ENCODE data around the gene HTD2. TPM values are rescaled to one million over a fixed set of nuclear protein-coding genes. Genes with fewer than 3 reads are reported as not detected.

HTD2 gene
- total RNA-seq, 1 experiment from 2014 or later: 13.5 TPM

DNA sequence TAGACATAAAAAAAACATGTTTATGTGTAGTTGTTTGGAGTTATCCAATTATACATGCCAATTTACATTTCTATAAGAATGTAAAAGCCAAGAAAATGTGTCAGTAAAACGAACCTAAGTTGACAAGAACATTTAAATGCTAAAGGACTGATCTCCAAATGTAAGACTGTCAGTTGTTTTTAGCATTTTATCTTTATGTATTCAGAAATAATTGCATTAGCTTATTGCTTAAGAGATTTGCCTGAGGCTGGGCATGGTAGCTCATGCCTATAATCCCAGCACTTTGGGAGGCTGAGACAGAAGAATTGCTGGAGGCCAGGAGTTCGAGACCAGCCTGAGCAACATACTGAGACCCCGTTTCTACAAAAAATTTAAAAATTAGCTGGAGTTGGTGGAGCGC lies 53.3 kb downstream of the HTD2 start:
- Histone ChIP-seq H4K20me1 (ENCODE audit: insufficient read depth) (no peaks in the 10 kb centered on the region), H3K4me2 (ENCODE audit: low read length) (no peak overlapping the region), H3K9me2 (ENCODE audit: insufficient read depth) (no peaks in the 10 kb centered on the region), H3K27ac (ENCODE audit: low read depth, low read length) (no peak overlapping the region), H3K36me3 (ENCODE audit: control insufficient read depth in 1 of 2, insufficient read depth in 2 of 2, low read length in 2 of 2) (no peaks in the 10 kb centered on the region), H3K4me3 (replicated peaks in 1 of 2; ENCODE audit: low read depth in 1 of 2, low read length in 2 of 2) (no peak overlapping the region), H3K9ac (ENCODE audit: low read length) (no peak overlapping the region), H3K9me3 (ENCODE audit: control insufficient read depth in 1 of 2, insufficient read depth in 1 of 2, low read depth in 1 of 2, low read length in 2 of 2) (no peaks in the 10 kb centered on the region), H3K79me2 (ENCODE audit: insufficient read depth, low read length) (no peaks in the 10 kb centered on the region), H2AFZ (ENCODE audit: low read depth, low read length, poor library complexity, severe bottlenecking) (no peak overlapping the region), H3K4me1 (ENCODE audit: control insufficient read depth in 1 of 2, insufficient read depth in 2 of 2, low read length in 2 of 2) (no peaks in the 10 kb centered on the region), H3K27me3 (ENCODE audit: insufficient read depth, low read length) (no peaks in the 10 kb centered on the region)
- POLR2A ChIA-PET: no interaction called here
- BruUV-seq (replicated peaks): no TSS peak
- DNase-seq (ENCODE audit: low read depth, low spot score) (no peak), ATAC-seq (no peak)
- intact Hi-C loops (cut with micrococcal nuclease): no loop called here
- CTCF ChIA-PET: no interaction called here
- RAD21 ChIA-PET (ENCODE audit: low non-redundant PET in 1 of 2, low total read pairs in 2 of 2, uncharacterized antibody in 2 of 2, unreplicated experiment in 2 of 2): interaction anchor here in 1 of 2 experiments (0.7 kb wide), 1 partner anchor 205 kb away, joined by 4 read pairs; no protein-coding TSS in a partner anchor
- TF ChIP-seq EGR1 (IDR thresholded peaks at IDR 0.05; ENCODE audit: low read depth) (no peak), CBX3 (IDR thresholded peaks at IDR 0.05; ENCODE audit: low read depth) (no peak)
- TF ChIP-seq, protein P1, sequence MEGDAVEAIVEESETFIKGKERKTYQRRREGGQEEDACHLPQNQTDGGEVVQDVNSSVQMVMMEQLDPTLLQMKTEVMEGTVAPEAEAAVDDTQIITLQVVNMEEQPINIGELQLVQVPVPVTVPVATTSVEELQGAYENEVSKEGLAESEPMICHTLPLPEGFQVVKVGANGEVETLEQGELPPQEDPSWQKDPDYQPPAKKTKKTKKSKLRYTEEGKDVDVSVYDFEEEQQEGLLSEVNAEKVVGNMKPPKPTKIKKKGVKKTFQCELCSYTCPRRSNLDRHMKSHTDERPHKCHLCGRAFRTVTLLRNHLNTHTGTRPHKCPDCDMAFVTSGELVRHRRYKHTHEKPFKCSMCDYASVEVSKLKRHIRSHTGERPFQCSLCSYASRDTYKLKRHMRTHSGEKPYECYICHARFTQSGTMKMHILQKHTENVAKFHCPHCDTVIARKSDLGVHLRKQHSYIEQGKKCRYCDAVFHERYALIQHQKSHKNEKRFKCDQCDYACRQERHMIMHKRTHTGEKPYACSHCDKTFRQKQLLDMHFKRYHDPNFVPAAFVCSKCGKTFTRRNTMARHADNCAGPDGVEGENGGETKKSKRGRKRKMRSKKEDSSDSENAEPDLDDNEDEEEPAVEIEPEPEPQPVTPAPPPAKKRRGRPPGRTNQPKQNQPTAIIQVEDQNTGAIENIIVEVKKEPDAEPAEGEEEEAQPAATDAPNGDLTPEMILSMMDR (IDR thresholded peaks at IDR 0.05 in 2 of 3, conservative IDR thresholded peaks at IDR 0.05 in 1 of 3; ENCODE audit: borderline replicate concordance in 1 of 3, insufficient read depth in 1 of 3, low read depth in 2 of 3, low read length in 2 of 3): no peak

DNA sequence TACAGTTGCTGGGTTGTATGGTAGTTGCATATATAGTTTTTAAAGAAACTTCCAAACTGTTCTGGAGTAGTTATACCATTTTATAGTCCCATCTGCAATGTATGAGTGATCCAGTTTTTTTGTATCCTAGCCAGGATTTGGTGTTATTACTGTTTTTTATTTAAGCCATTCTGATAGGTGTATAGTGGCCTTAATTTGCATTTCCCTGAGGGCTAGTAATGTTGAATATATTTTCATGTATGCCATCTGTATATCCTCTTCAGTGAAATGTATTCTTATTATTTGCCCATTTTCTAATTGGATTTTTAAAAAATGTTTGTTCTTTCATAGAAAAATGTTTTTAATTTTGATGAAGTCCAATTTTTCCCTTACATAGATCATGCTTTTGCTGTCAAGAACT lies 55.5 kb downstream of the HTD2 start:
- no peak overlapping the region for H3K27ac ChIP-seq (ENCODE audit: low read depth, low read length)
- H3K9ac ChIP-seq (ENCODE audit: low read length): no peak overlapping the region
- DNase-seq (ENCODE audit: low read depth, low spot score) (no peak), ATAC-seq (no peak)
- BruUV-seq (replicated peaks): no TSS peak
- no peaks in the 10 kb centered on the region for H3K36me3 ChIP-seq (ENCODE audit: control insufficient read depth in 1 of 2, insufficient read depth in 2 of 2, low read length in 2 of 2)
- no peaks in the 10 kb centered on the region for H3K27me3 ChIP-seq (ENCODE audit: insufficient read depth, low read length)
- no peaks in the 10 kb centered on the region for H3K79me2 ChIP-seq (ENCODE audit: insufficient read depth, low read length)
- no peaks in the 10 kb centered on the region for H4K20me1 ChIP-seq (ENCODE audit: insufficient read depth)
- CTCF ChIA-PET: no interaction called here
- intact Hi-C loops (cut with micrococcal nuclease): no loop called here
- no peaks in the 10 kb centered on the region for H3K4me1 ChIP-seq (ENCODE audit: control insufficient read depth in 1 of 2, insufficient read depth in 2 of 2, low read length in 2 of 2)
- no peaks in the 10 kb centered on the region for H3K9me3 ChIP-seq (ENCODE audit: control insufficient read depth in 1 of 2, insufficient read depth in 1 of 2, low read depth in 1 of 2, low read length in 2 of 2)
- RAD21 ChIA-PET (ENCODE audit: low non-redundant PET in 1 of 2, low total read pairs in 2 of 2, uncharacterized antibody in 2 of 2, unreplicated experiment in 2 of 2): no interaction called here
- POLR2A ChIA-PET: no interaction called here
- no peaks in the 10 kb centered on the region for H3K9me2 ChIP-seq (ENCODE audit: insufficient read depth)
- H3K4me3 ChIP-seq (replicated peaks in 1 of 2; ENCODE audit: low read depth in 1 of 2, low read length in 2 of 2): no peak overlapping the region
- no peak overlapping the region for H2AFZ ChIP-seq (ENCODE audit: low read depth, low read length, poor library complexity, severe bottlenecking)
- H3K4me2 ChIP-seq (ENCODE audit: low read length): no peak overlapping the region
- TF ChIP-seq, protein P2, sequence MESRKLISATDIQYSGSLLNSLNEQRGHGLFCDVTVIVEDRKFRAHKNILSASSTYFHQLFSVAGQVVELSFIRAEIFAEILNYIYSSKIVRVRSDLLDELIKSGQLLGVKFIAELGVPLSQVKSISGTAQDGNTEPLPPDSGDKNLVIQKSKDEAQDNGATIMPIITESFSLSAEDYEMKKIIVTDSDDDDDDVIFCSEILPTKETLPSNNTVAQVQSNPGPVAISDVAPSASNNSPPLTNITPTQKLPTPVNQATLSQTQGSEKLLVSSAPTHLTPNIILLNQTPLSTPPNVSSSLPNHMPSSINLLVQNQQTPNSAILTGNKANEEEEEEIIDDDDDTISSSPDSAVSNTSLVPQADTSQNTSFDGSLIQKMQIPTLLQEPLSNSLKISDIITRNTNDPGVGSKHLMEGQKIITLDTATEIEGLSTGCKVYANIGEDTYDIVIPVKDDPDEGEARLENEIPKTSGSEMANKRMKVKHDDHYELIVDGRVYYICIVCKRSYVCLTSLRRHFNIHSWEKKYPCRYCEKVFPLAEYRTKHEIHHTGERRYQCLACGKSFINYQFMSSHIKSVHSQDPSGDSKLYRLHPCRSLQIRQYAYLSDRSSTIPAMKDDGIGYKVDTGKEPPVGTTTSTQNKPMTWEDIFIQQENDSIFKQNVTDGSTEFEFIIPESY (IDR thresholded peaks at IDR 0.05; ENCODE audit: extremely low read depth, insufficient replicate concordance, low read length): no peak
- TF ChIP-seq ZNF274 (IDR thresholded peaks at IDR 0.05; ENCODE audit: low read depth, low read length) (no peak), FOSL1 (IDR thresholded peaks at IDR 0.05; ENCODE audit: low read depth) (no peak), EZH2 (IDR thresholded peaks at IDR 0.05) (no peak), CEBPB (IDR thresholded peaks at IDR 0.05; ENCODE audit: low read depth) (no peak)
- TF ChIP-seq, protein P1 (IDR thresholded peaks at IDR 0.05 in 2 of 3, conservative IDR thresholded peaks at IDR 0.05 in 1 of 3; ENCODE audit: borderline replicate concordance in 1 of 3, insufficient read depth in 1 of 3, low read depth in 2 of 3, low read length in 2 of 3): no peak
- TF ChIP-seq, protein P3, sequence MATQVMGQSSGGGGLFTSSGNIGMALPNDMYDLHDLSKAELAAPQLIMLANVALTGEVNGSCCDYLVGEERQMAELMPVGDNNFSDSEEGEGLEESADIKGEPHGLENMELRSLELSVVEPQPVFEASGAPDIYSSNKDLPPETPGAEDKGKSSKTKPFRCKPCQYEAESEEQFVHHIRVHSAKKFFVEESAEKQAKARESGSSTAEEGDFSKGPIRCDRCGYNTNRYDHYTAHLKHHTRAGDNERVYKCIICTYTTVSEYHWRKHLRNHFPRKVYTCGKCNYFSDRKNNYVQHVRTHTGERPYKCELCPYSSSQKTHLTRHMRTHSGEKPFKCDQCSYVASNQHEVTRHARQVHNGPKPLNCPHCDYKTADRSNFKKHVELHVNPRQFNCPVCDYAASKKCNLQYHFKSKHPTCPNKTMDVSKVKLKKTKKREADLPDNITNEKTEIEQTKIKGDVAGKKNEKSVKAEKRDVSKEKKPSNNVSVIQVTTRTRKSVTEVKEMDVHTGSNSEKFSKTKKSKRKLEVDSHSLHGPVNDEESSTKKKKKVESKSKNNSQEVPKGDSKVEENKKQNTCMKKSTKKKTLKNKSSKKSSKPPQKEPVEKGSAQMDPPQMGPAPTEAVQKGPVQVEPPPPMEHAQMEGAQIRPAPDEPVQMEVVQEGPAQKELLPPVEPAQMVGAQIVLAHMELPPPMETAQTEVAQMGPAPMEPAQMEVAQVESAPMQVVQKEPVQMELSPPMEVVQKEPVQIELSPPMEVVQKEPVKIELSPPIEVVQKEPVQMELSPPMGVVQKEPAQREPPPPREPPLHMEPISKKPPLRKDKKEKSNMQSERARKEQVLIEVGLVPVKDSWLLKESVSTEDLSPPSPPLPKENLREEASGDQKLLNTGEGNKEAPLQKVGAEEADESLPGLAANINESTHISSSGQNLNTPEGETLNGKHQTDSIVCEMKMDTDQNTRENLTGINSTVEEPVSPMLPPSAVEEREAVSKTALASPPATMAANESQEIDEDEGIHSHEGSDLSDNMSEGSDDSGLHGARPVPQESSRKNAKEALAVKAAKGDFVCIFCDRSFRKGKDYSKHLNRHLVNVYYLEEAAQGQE (IDR thresholded peaks at IDR 0.05; ENCODE audit: low read depth): no peak
